Stimulated activated CD8-positive, alpha-beta memory T cell treated with anti-CD3 and anti-CD28 coated beads, Interleukin-4, amount 100 ng/mL, for 24 hours (primary cell): ENCODE measurements around the gene EVA1B.

ENCODE experiments used
- DNase-seq: peaks from one replicate; pipeline ENCODE4 v3.0.0-alpha.2; 2020; ENCODE audit warnings: low read depth

EVA1B gene

GRCh38 chr1:36279110-36279788 lies 44.2 kb downstream of the EVA1B start:
- no peak for DNase-seq

- no peak for DNase-seq
Measured at GRCh38 chr1:36276688-36277087, 46.8 kb downstream of the EVA1B start.

- no peak for DNase-seq
Measured at GRCh38 chr1:36274201-36274600, 49.2 kb downstream of the EVA1B start.

DNA sequence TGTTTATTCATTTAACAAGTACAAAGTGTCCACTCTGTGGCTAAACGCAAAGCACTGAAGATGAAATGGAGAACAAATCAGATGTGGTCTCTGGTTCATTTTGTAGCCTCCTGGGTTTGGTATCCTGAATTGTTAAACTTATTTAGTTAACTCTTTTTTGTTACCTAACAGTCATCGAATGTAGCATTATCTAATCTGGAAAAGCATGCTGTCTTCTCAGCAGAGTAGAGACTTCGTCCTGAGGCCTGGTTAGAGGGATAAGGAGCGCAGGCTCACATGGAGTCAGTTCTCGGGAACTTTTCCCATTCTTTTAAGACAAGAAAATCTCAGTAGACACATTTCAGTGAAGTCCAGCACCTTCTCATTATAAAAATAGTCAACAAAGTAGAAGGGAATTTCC lies 50.4 kb downstream of the EVA1B start:
- no peak for DNase-seq
